Stimulated activated naive CD4-positive, alpha-beta T cell treated with Interleukin-2 at 50 U/mL for 16 hours (primary cell): ENCODE results near the gene NT5C1A.

ENCODE experiments used
- DNase-seq: peaks from one replicate; lab custom pipeline; 2025; lab: John Stamatoyannopoulos, UW

Gene NT5C1A

GRCh38 chr1:39637361-39637760, 34.5 kb downstream of the NT5C1A start:
- DNase-seq = no peak

- DNase-seq = no peak
These were observed 36.1 kb downstream of the NT5C1A start for GRCh38 chr1:39635871-39636210.

- DNase-seq = no peak
These were observed 36.6 kb downstream of the NT5C1A start for GRCh38 chr1:39635205-39635870.

GRCh38 chr1:39633422-39633821, 38.5 kb downstream of the NT5C1A start:
- no peak for DNase-seq

GRCh38 chr1:39632682-39633417, 39.1 kb downstream of the NT5C1A start:
- DNase-seq = no peak

GRCh38 chr1:39632323-39632681, 39.6 kb downstream of the NT5C1A start:
- no peak for DNase-seq

- no peak for DNase-seq
These were observed 40.3 kb downstream of the NT5C1A start for GRCh38 chr1:39631361-39632322.

GRCh38 chr1:39628807-39629350, 43.0 kb downstream of the NT5C1A start:
- no peak for DNase-seq

GRCh38 chr1:39626646-39627045, 45.3 kb downstream of the NT5C1A start:
- DNase-seq = no peak

- no peak for DNase-seq
These were observed 46.2 kb downstream of the NT5C1A start for GRCh38 chr1:39625462-39626273.

- no peak for DNase-seq
These were observed 46.9 kb downstream of the NT5C1A start for GRCh38 chr1:39625009-39625408.

- DNase-seq = no peak
These were observed 48.9 kb downstream of the NT5C1A start for GRCh38 chr1:39623053-39623452.

- DNase-seq = no peak
These were observed 49.5 kb downstream of the NT5C1A start for GRCh38 chr1:39622427-39622826.

GRCh38 chr1:39620659-39621165, 51.2 kb downstream of the NT5C1A start:
- no peak for DNase-seq

GRCh38 chr1:39617488-39618049, 54.3 kb downstream of the NT5C1A start:
- no peak for DNase-seq

- DNase-seq = no peak
These were observed 56.7 kb downstream of the NT5C1A start for GRCh38 chr1:39615086-39615673.

GRCh38 chr1:39614488-39614887, 57.4 kb downstream of the NT5C1A start:
- DNase-seq = no peak

- no peak for DNase-seq
These were observed 58.7 kb downstream of the NT5C1A start for GRCh38 chr1:39613250-39613649.

GRCh38 chr1:39609618-39610331, 62.1 kb downstream of the NT5C1A start:
- DNase-seq = peak; percentile 79
